ENCODE measurements around the gene SPINT1.

The SPINT1 gene

GRCh38 chr15:40812721-40813425, 31.0 kb upstream of the SPINT1 start:
- no peaks in the 10 kb centered on the region for H3K27me3 ChIP-seq (ENCODE audit: insufficient read depth, low read depth, severe bottlenecking)
- peak overlapping the region; percentile 63 for H3K27ac ChIP-seq
- no peak for TF ChIP-seq CTCF (IDR thresholded peaks at IDR 0.05; ENCODE audit: low read depth, low read length)
- no peaks in the 10 kb centered on the region for H3K9me3 ChIP-seq (ENCODE audit: severe bottlenecking)
- H3K36me3 ChIP-seq = peaks cover 10% of the 10 kb centered on the region
- no peak for DNase-seq
- H3K4me3 ChIP-seq (ENCODE audit: low read depth, low read length) = no peak overlapping the region

GRCh38 chr15:40815042-40815698, 28.7 kb upstream of the SPINT1 start:
- Histone ChIP-seq H3K9me3 (ENCODE audit: severe bottlenecking) (no peaks in the 10 kb centered on the region), H3K36me3 (peaks cover 7% of the 10 kb centered on the region), H3K4me3 (ENCODE audit: low read depth, low read length) (no peak overlapping the region), H3K27me3 (ENCODE audit: insufficient read depth, low read depth, severe bottlenecking) (no peaks in the 10 kb centered on the region), H3K27ac (no peak overlapping the region)
- no peak for TF ChIP-seq CTCF (IDR thresholded peaks at IDR 0.05; ENCODE audit: low read depth, low read length)
- DNase-seq = no peak

- DNase-seq = no peak
- no peak overlapping the region for H3K27ac ChIP-seq
- peaks cover 4% of the 10 kb centered on the region for H3K36me3 ChIP-seq
- H3K4me3 ChIP-seq (ENCODE audit: low read depth, low read length) = no peak overlapping the region
- H3K9me3 ChIP-seq (ENCODE audit: severe bottlenecking) = no peaks in the 10 kb centered on the region
- no peaks in the 10 kb centered on the region for H3K27me3 ChIP-seq (ENCODE audit: insufficient read depth, low read depth, severe bottlenecking)
- TF ChIP-seq CTCF (IDR thresholded peaks at IDR 0.05; ENCODE audit: low read depth, low read length) = no peak
Observed at GRCh38 chr15:40819048-40819447, 24.8 kb upstream of the SPINT1 start.

- no peak for TF ChIP-seq CTCF (IDR thresholded peaks at IDR 0.05; ENCODE audit: low read depth, low read length)
- H3K36me3 ChIP-seq = no peaks in the 10 kb centered on the region
- no peaks in the 10 kb centered on the region for H3K27me3 ChIP-seq (ENCODE audit: insufficient read depth, low read depth, severe bottlenecking)
- no peak overlapping the region for H3K4me3 ChIP-seq (ENCODE audit: low read depth, low read length)
- no peak overlapping the region for H3K27ac ChIP-seq
- no peak for DNase-seq
- H3K9me3 ChIP-seq (ENCODE audit: severe bottlenecking) = no peaks in the 10 kb centered on the region
Observed at GRCh38 chr15:40821195-40821594, 22.7 kb upstream of the SPINT1 start.

GRCh38 chr15:40823572-40824343, 20.1 kb upstream of the SPINT1 start:
- no peak for DNase-seq
- no peak overlapping the region for H3K4me3 ChIP-seq (ENCODE audit: low read depth, low read length)
- no peaks in the 10 kb centered on the region for H3K27me3 ChIP-seq (ENCODE audit: insufficient read depth, low read depth, severe bottlenecking)
- TF ChIP-seq CTCF (IDR thresholded peaks at IDR 0.05; ENCODE audit: low read depth, low read length) = no peak
- no peak overlapping the region for H3K27ac ChIP-seq
- H3K9me3 ChIP-seq (ENCODE audit: severe bottlenecking) = no peaks in the 10 kb centered on the region
- no peaks in the 10 kb centered on the region for H3K36me3 ChIP-seq

Data from WERI-Rb-1 (cell line).